Measurements from ENCODE around the gene SH3PXD2A.

SH3PXD2A gene

GRCh38 chr10:103869336-103869735 is 14.0 kb upstream of the SH3PXD2A start:
- no peak for DNase-seq (ENCODE audit: insufficient read length, low spot score)
- FAIRE-seq: no peak
- no peak for TF ChIP-seq POLR2A (IDR thresholded peaks at IDR 0.05; ENCODE audit: low read depth, low read length)

- DNase-seq (ENCODE audit: insufficient read length, low spot score) (no peak), FAIRE-seq (no peak)
- no peak for TF ChIP-seq POLR2A (IDR thresholded peaks at IDR 0.05; ENCODE audit: low read depth, low read length)
Observed at GRCh38 chr10:103868200-103868599, 12.8 kb upstream of the SH3PXD2A start.

GRCh38 chr10:103861505-103861904 is 6.1 kb upstream of the SH3PXD2A start:
- DNase-seq (ENCODE audit: insufficient read length, low spot score) (no peak), FAIRE-seq (peak; percentile 30)
- TF ChIP-seq POLR2A (IDR thresholded peaks at IDR 0.05; ENCODE audit: low read depth, low read length): no peak

- TF ChIP-seq POLR2A (IDR thresholded peaks at IDR 0.05; ENCODE audit: low read depth, low read length): no peak
- DNase-seq (ENCODE audit: insufficient read length, low spot score) (peak; percentile 60), FAIRE-seq (no peak)
Observed at GRCh38 chr10:103859161-103860086, 4.0 kb upstream of the SH3PXD2A start.

GRCh38 chr10:103858360-103858759 is 3.0 kb upstream of the SH3PXD2A start:
- DNase-seq (ENCODE audit: insufficient read length, low spot score): no peak
- no peak for TF ChIP-seq POLR2A (IDR thresholded peaks at IDR 0.05; ENCODE audit: low read depth, low read length)
- no peak for FAIRE-seq

- DNase-seq (ENCODE audit: insufficient read length, low spot score) (no peak), FAIRE-seq (no peak)
- no peak for TF ChIP-seq POLR2A (IDR thresholded peaks at IDR 0.05; ENCODE audit: low read depth, low read length)
Observed at GRCh38 chr10:103856797-103857170, 1.4 kb upstream of the SH3PXD2A start.

GRCh38 chr10:103855852-103856796 is 748 bp upstream of the SH3PXD2A start:
- TF ChIP-seq POLR2A (IDR thresholded peaks at IDR 0.05; ENCODE audit: low read depth, low read length): no peak
- FAIRE-seq (no peak), DNase-seq (ENCODE audit: insufficient read length, low spot score) (no peak)

GRCh38 chr10:103854686-103855391 is 537 bp downstream of the SH3PXD2A start:
- TF ChIP-seq POLR2A (IDR thresholded peaks at IDR 0.05; ENCODE audit: low read depth, low read length): no peak
- no peak for DNase-seq (ENCODE audit: insufficient read length, low spot score)
- FAIRE-seq: no peak

GRCh38 chr10:103854265-103854685 is 1.1 kb downstream of the SH3PXD2A start:
- FAIRE-seq (no peak), DNase-seq (ENCODE audit: insufficient read length, low spot score) (no peak)
- TF ChIP-seq POLR2A (IDR thresholded peaks at IDR 0.05; ENCODE audit: low read depth, low read length): no peak

- no peak for TF ChIP-seq POLR2A (IDR thresholded peaks at IDR 0.05; ENCODE audit: low read depth, low read length)
- FAIRE-seq (no peak), DNase-seq (ENCODE audit: insufficient read length, low spot score) (no peak)
Observed at GRCh38 chr10:103853428-103854264, 1.7 kb downstream of the SH3PXD2A start.

GRCh38 chr10:103852856-103853255 is 2.5 kb downstream of the SH3PXD2A start:
- no peak for DNase-seq (ENCODE audit: insufficient read length, low spot score)
- FAIRE-seq: no peak
- no peak for TF ChIP-seq POLR2A (IDR thresholded peaks at IDR 0.05; ENCODE audit: low read depth, low read length)

- TF ChIP-seq POLR2A (IDR thresholded peaks at IDR 0.05; ENCODE audit: low read depth, low read length): no peak
- no peak for FAIRE-seq
- DNase-seq (ENCODE audit: insufficient read length, low spot score): no peak
Observed at GRCh38 chr10:103852189-103852711, 3.1 kb downstream of the SH3PXD2A start.

- DNase-seq (ENCODE audit: insufficient read length, low spot score) (no peak), FAIRE-seq (no peak)
- no peak for TF ChIP-seq POLR2A (IDR thresholded peaks at IDR 0.05; ENCODE audit: low read depth, low read length)
Observed at GRCh38 chr10:103851261-103851660, 4.1 kb downstream of the SH3PXD2A start.

Measured in H54 (cell line).